Right lung (tissue), 5 donors: Measurements from ENCODE around the gene SMPD2. TPM values are rescaled to one million over a fixed set of nuclear protein-coding genes. Genes with fewer than 3 reads are reported as not detected.

Source experiments
- DNase-seq, 2 donors: peaks; one replicate each; pipeline ENCODE4 v3.0.0-alpha.2; 2013
- polyA plus RNA-seq, 5 donors: library from polyadenylated mRNA; unstranded; fragments of 120-200 nt; gene quantifications; one replicate each; pipeline versions ENCODE4 v1.2.1 to v1.2.3, GENCODE V29; 2013; ENCODE audit warnings: inconsistent platforms in 1 of 5, low replicate concordance in 1 of 5; ENCODE audit not compliant: insufficient read length in 5 of 5, insufficient read depth in 1 of 5

The SMPD2 gene
- polyA plus RNA-seq, 5 donors, result 9.1 to 14.8 (median 14.0) TPM

DNA sequence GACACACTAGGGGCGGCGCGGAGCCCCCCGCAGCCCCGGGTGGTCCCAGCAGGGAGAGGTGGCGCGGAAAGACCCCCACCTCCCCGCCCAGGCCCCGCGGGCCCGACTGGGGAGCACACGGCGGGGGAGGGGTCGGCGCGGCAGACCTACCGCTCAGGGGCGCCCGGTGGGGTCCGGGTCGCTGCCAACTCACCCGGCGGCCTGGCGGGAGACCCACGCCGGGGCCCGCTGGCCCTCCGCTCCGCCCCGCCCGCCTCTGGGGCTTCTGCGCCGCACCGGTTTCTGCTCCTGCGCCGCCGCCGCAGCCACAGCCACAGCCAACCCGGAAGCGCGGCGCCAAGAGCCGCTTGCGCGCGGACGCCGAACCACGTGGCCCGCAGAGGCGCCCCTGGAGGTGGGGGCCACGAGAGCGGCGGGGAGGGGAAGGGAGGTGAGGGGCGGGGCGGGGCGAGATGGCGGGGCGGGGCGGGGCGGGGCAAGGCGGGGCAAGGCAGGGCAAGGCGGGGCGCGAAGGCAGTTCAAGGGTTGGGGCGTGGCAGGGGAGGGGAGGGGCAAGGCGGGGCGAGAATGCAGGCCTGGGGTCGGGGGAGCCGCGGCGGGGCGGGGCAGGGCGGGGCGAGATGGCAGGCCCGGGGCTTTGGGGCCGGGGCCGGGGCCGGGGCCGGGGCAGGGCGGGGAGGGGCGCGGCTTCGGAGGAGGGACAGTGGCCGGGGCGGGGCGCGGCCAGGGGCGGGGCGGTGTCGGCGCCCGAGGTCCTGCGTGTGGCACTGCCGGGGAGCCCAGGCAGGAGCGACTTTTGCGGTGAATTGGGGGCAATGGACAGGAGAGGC is 42.6 kb downstream of the SMPD2 start, which contains the start of gene ZBTB24:
ZBTB24 (minus strand) TSS at position 315 of the 830 bp plus-strand sequence. CDS start 1,193 bp downstream, outside the sequence.
- peak; percentile 87 to 90 for DNase-seq

- peak; percentile 59 to 60 for DNase-seq
Observed at GRCh38 chr6:109483735-109484057, 43.2 kb downstream of the SMPD2 start.

DNA sequence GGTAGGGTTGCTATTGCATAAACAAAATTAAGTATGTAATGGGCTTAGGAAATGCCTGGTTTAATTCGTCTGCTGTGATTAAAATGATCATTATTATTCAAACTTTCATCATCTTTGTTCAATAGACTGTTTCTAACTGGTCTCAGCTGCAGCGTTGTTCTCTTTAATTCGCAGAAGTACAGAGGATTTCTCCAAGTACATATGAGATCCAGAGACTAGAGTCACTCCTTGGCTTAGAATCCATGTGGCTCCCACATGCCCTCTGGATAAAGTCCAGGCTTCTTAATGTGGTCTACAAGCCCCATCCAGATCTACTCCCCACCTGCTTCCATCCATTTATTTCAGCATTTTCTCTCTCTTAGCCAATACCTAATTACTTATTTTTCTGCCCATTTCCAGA is 43.6 kb downstream of the SMPD2 start:
- peak; percentile 64 to 77 for DNase-seq

- DNase-seq, result no peak
Observed at GRCh38 chr6:109485266-109485935, 44.9 kb downstream of the SMPD2 start.

DNA sequence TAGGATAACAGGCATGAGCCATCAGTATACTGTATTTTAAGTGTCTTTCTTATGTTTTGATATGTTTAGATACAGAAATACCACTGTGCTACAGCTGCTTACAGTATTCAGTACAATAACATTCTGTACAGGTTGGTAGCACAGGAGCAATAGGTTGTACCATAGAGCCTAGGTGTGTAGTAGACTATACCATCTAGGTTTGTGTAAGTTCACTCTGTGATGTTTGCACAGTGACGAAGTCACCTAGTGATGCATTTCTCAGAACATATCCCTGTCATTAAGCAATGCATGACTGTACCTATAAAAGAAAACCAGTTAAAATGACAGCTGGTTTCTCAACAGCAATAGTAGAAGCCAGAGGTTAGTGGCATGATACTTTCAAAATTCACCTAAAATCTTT is 45.5 kb downstream of the SMPD2 start:
- no peak for DNase-seq

DNA sequence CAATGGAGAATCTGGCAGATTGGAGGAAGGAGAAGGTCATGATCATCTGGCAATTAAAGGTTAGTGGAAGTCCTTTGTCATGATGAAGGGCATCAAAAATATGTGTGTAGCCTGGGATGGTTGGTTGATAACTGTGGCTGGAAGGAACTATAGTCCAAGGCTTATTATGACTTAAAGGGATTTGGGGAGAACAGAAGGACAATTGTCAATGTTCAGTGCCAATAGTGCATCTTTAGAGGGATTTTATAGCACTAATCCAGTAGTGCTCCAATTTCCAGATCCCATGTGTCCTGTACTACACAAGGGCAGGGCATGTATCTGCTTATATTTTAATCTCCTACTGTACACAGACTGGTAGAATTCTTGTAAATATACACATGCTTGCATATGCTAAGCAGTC is 47.5 kb downstream of the SMPD2 start:
- DNase-seq, result no peak

DNA sequence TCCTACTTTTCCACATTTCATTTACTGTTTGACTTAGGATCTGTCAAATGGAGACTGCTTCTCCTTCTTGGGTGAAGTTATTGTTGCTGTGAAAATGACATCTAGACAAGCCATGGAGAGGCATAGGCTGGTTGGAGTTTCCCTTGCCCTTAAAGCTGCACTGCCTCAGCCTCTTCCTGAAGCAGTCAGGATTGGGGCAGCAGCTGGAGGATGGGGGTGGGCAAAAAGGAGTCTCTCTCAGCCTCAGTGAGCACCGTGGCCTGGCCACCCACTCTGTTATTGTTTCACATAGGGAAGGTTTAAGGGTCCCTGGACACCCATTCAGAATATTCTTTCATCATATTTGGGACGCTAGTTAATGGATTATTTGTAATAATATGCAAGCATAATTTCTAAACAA is 50.2 kb downstream of the SMPD2 start:
- no peak for DNase-seq

DNA sequence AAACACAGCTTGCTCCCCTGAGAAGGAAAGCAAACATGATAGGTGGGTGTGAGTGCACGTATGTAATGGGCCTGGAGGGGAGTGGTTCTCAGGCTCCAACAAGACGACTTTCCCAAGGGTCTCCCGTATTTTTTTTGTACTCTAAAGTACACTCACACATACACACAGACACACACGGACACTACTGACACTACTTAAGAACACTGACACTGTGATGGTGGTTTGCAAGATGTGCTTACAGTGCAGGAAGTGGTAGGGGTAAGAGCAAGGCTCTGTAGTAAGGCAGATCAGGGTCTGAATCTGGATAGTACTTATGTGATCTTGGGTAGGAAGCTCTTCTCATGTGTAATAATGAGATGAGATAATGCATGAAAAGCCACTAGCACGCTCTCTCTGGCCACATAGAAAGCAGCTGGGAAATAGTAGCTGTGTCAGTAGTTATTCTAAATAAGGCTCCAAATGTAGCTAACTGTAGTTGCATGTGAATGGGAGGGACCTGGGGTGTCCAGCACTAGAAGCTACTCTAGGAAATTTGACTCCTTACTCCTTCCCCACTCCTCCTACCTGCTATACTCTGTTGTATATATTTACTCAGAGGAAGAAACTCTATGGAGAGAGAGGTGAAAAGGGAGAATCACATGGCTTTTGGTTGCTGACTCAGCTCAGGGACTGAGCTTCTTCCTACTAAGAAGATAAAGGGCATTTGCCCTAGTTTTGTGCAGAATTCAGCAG is 50.8 kb downstream of the SMPD2 start:
- no peak for DNase-seq

Other genes starting within 250 kb of the SMPD2 start
- 100 to 1,000 TPM; 190 to 336 (median 303) TPM for gene CD164, start 58.3 kb upstream of the SMPD2 start, polyA plus RNA-seq
- 10 to 100 TPM in 4 of 5 donors, 1 to 10 TPM in 1; 10.0 to 17.1 (median 12.2) TPM for gene PPIL6, start 96 bp upstream of the SMPD2 start, polyA plus RNA-seq
- 10 to 100 TPM; 47.7 to 65.3 (median 57.3) TPM for gene MICAL1, start 15.0 kb downstream of the SMPD2 start, polyA plus RNA-seq
- 10 to 100 TPM; 10.1 to 15.2 (median 13.3) TPM for gene ZBTB24, start 42.5 kb downstream of the SMPD2 start, polyA plus RNA-seq